WTC11 (cell line): ENCODE data around the gene KBTBD13.

Experiments
- CTCF ChIP-seq: fragments of 200-600 bp; IDR thresholded peaks from 2 replicates; pipeline ENCODE4 v1.8.0; 2022; ENCODE audit warnings: antibody characterized with exemption
- NFYB ChIP-seq: sonication (generic); formaldehyde crosslinking; conservative IDR thresholded peaks from 2 replicates; pipeline ENCODE4 v1.8.0; 2022; ENCODE audit warnings: low read depth, missing genetic modification reagents
- RELA ChIP-seq: sonication (generic); formaldehyde crosslinking; IDR thresholded peaks from 2 replicates; pipeline ENCODE4 v1.8.1; 2022; ENCODE audit warnings: missing genetic modification reagents, mild to moderate bottlenecking, borderline replicate concordance
- ZNF281 ChIP-seq: sonication (generic); formaldehyde crosslinking; IDR thresholded peaks from 2 replicates; pipeline ENCODE4 v1.8.0; 2023; ENCODE audit warnings: mild to moderate bottlenecking, missing genetic modification reagents

- TF ChIP-seq NFYB (CRISPR knock-in tag): no peak
- TF ChIP-seq CTCF: no peak
- TF ChIP-seq RELA (CRISPR knock-in tag): no peak
- TF ChIP-seq ZNF281: no peak
These were observed 37.7 kb upstream of the KBTBD13 start for GRCh38 chr15:65038836-65039235.
